CD14-positive monocyte (primary cell): ENCODE results near the gene RLF. TPM values are rescaled to one million over a fixed set of nuclear protein-coding genes. Genes with fewer than 3 reads are reported as not detected.

Experiments
- DNase-seq, 3 donors: peaks; one replicate each; pipeline ENCODE4 v3.0.0-alpha.2; 2011 to 2022
- H2AFZ ChIP-seq: 2 replicates; pipeline ENCODE4 v1.6.0; 2012; ENCODE audit warnings: mild to moderate bottlenecking, low read depth, low read length, inconsistent platforms; ENCODE audit not compliant: insufficient read depth, poor library complexity, severe bottlenecking
- H3K27ac ChIP-seq, 2 donors: 1 replicate in 1 of 2; 2 replicates in 1 of 2; pipeline ENCODE4 v1.5.1; 2012 to 2013; ENCODE audit warnings: low read length in 2 of 2, control low read depth in 1 of 2, inconsistent platforms in 1 of 2, low read depth in 1 of 2, mild to moderate bottlenecking in 1 of 2
- H3K27me3 ChIP-seq, 2 donors: one replicate each; pipeline versions ENCODE4 v1.6.0 to v1.6.1; 2011 to 2013; ENCODE audit warnings: low read length in 2 of 2; ENCODE audit not compliant: control insufficient read depth in 2 of 2, insufficient read depth in 2 of 2
- H3K36me3 ChIP-seq, 2 donors: replicated peaks in 1 of 2; 1 replicate in 1 of 2; 2 replicates in 1 of 2; pipeline versions ENCODE4 v1.5.1 to v1.6.1; 2012 to 2013; ENCODE audit warnings: low read length in 2 of 2, control low read depth in 1 of 2, inconsistent platforms in 1 of 2, mild to moderate bottlenecking in 1 of 2; ENCODE audit not compliant: insufficient read depth in 2 of 2, control insufficient read depth in 1 of 2
- H3K4me1 ChIP-seq, 2 donors: 1 replicate in 1 of 2; 2 replicates in 1 of 2; pipeline versions ENCODE4 v1.5.1 to v1.6.1; 2012 to 2013; ENCODE audit warnings: low read length in 2 of 2, control low read depth in 1 of 2, inconsistent platforms in 1 of 2, mild to moderate bottlenecking in 1 of 2, moderate library complexity in 1 of 2; ENCODE audit not compliant: insufficient read depth in 2 of 2, control insufficient read depth in 1 of 2
- H3K4me2 ChIP-seq: replicated peaks from 2 replicates; pipeline ENCODE3; 2012; ENCODE audit warnings: low read length, moderate library complexity, mild to moderate bottlenecking; ENCODE audit not compliant: poor library complexity, severe bottlenecking; ENCODE audit errors: extremely low read depth
- H3K4me3 ChIP-seq, 3 experiments: fragments of 200-600 bp in 1 of 3; sonication (generic) in 1 of 3; replicated peaks in 1 of 3; 1 replicate in 2 of 3; 2 replicates in 1 of 3; pipeline ENCODE4 v1.5.1; 2011 to 2013; ENCODE audit warnings: low read length in 3 of 3, mild to moderate bottlenecking in 3 of 3, control low read depth in 2 of 3, low read depth in 2 of 3, inconsistent platforms in 1 of 3, moderate library complexity in 1 of 3
- H3K79me2 ChIP-seq: 2 replicates; pipeline ENCODE4 v1.6.0; 2012; ENCODE audit warnings: mild to moderate bottlenecking, control low read depth, inconsistent platforms, low read length, moderate library complexity; ENCODE audit not compliant: insufficient read depth
- H3K9ac ChIP-seq: 2 replicates; pipeline ENCODE4 v1.6.0; 2017; ENCODE audit warnings: low read length, mild to moderate bottlenecking; ENCODE audit not compliant: insufficient read depth, poor library complexity, severe bottlenecking
- H3K9me3 ChIP-seq, 2 donors: replicated peaks in 1 of 2; 1 replicate in 1 of 2; 2 replicates in 1 of 2; pipeline versions ENCODE4 v1.5.1 to v1.6.1; 2012 to 2013; ENCODE audit warnings: low read length in 2 of 2, control low read depth in 1 of 2; ENCODE audit not compliant: control insufficient read depth in 1 of 2, insufficient read depth in 1 of 2
- H4K20me1 ChIP-seq: 2 replicates; pipeline ENCODE4 v1.6.0; 2012; ENCODE audit warnings: mild to moderate bottlenecking, low read length, control low read depth, moderate library complexity; ENCODE audit not compliant: insufficient read depth
- H3K27ac Mint-ChIP-seq, 7 donors: one replicate each; pipeline ENCODE4 v1.8.0; 2020; ENCODE audit warnings: mild to moderate bottlenecking in 7 of 7, mixed read lengths in 7 of 7, moderate library complexity in 6 of 7, inconsistent platforms in 2 of 7
- H3K27me3 Mint-ChIP-seq, 3 donors: one replicate each; pipeline ENCODE4 v1.8.0; 2021 to 2022; ENCODE audit warnings: low read depth in 3 of 3, mild to moderate bottlenecking in 3 of 3, mixed read lengths in 3 of 3, moderate library complexity in 3 of 3, inconsistent platforms in 1 of 3
- H3K36me3 Mint-ChIP-seq, 2 donors: one replicate each; pipeline ENCODE4 v1.8.0; 2020; ENCODE audit warnings: mixed read lengths in 2 of 2, inconsistent platforms in 1 of 2, mild to moderate bottlenecking in 1 of 2
- H3K4me1 Mint-ChIP-seq: one replicate; pipeline ENCODE4 v1.8.0; 2020; ENCODE audit warnings: mild to moderate bottlenecking, mixed read lengths
- H3K4me3 Mint-ChIP-seq, 2 donors: one replicate each; pipeline ENCODE4 v1.8.0; 2020; ENCODE audit warnings: mild to moderate bottlenecking in 2 of 2, mixed read lengths in 2 of 2, moderate library complexity in 1 of 2
- H3K9me3 Mint-ChIP-seq, 7 donors: one replicate each; pipeline ENCODE4 v1.8.0; 2020 to 2022; ENCODE audit warnings: mixed read lengths in 7 of 7, mild to moderate bottlenecking in 6 of 7, moderate library complexity in 6 of 7, inconsistent platforms in 2 of 7
- WGBS: methylation state at CpG from one replicate; pipeline ENCODE4 v1.1.5; 2013; ENCODE audit warnings: missing lambda C conversion rate; ENCODE audit not compliant: insufficient coverage; 5-methylcytosine and 5-hydroxymethylcytosine counted together
- intact Hi-C, 2 donors: fragments of 100-400 bp; cut with micrococcal nuclease; formaldehyde crosslinking; loops; one replicate each; pipeline versions ENCODE4 v1.15.0 to v1.15.1; 2023
- polyA plus RNA-seq, 3 donors: library from polyadenylated mRNA; depleted of rRNA in 1 of 3; unstranded in 2 of 3; stranded (reverse) in 1 of 3; fragments of 300-500 nt in 2 of 3; fragments of >200 nt in 1 of 3; fragmentation: Illumina TruSeq in 2 of 3; gene quantifications; 1 replicate in 2 of 3; 2 replicates in 1 of 3; pipeline ENCODE4 v1.2.3, GENCODE V29; 2012 to 2021
- TF ChIP-seq, protein P1 (sequence below): fragments of 200-600 bp; IDR thresholded peaks from one replicate; pipeline ENCODE4 v1.8.0; 2022; ENCODE audit warnings: antibody characterized with exemption, mild to moderate bottlenecking

RLF gene
- polyA plus RNA-seq, 3 donors: 3.0 to 9.2 (median 6.2) TPM

DNA sequence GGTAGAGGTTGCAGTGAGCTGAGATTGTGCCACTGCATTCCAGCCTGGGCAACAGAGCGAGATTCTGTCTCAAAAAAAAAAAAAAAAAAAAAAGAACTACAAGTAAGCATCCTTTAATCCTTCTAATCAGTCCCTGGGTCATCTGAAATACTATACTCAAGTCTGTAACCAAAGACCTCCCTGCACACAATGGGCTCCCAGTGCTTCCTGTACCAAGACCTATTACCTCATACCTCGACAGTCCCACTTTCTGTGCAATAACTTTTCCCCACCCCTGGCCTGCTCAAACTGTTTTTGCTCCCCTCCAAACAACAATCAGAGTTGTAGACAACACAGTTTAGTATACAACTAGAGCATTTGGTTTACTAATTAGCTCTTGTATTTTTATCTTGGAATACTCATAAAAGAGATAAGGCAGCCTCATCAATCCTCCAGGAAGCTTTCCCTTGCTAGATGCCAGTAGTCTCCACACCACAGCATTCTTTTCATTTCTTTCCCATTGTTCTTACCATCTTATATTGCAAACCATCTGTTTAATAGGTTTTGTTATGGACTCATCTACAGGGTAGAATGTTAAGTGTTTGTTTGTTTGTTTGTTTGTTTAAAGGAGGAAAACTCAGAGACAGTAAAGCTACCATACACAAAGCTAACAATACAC, 19.2 kb upstream of the RLF start:
- intact Hi-C loops: loop anchor here in 1 of 2 donors (5.0 to 10.0 kb wide), 3 partner anchors 195 to 293 kb away; no protein-coding TSS in a partner anchor
- no peak overlapping the region for H3K27ac ChIP-seq
- Mint-ChIP-seq H3K4me1 (peaks cover 16% of the 10 kb centered on the region), H3K27me3 (peaks cover 3 to 9% (median 3%) of the 10 kb centered on the region in 3 donors), H3K9me3 (peaks cover 0 to 2% (median 0%) of the 10 kb centered on the region in 7 donors), H3K4me3 (no peak overlapping the region), H3K27ac (no peak overlapping the region), H3K36me3 (no peaks in the 10 kb centered on the region)
- no peak overlapping the region for H3K4me2 ChIP-seq
- TF ChIP-seq, protein P1, sequence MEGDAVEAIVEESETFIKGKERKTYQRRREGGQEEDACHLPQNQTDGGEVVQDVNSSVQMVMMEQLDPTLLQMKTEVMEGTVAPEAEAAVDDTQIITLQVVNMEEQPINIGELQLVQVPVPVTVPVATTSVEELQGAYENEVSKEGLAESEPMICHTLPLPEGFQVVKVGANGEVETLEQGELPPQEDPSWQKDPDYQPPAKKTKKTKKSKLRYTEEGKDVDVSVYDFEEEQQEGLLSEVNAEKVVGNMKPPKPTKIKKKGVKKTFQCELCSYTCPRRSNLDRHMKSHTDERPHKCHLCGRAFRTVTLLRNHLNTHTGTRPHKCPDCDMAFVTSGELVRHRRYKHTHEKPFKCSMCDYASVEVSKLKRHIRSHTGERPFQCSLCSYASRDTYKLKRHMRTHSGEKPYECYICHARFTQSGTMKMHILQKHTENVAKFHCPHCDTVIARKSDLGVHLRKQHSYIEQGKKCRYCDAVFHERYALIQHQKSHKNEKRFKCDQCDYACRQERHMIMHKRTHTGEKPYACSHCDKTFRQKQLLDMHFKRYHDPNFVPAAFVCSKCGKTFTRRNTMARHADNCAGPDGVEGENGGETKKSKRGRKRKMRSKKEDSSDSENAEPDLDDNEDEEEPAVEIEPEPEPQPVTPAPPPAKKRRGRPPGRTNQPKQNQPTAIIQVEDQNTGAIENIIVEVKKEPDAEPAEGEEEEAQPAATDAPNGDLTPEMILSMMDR: no peak
- H3K79me2 ChIP-seq: no peaks in the 10 kb centered on the region
- no peak overlapping the region for H3K4me3 ChIP-seq
- DNase-seq: no peak
- peaks cover 3 to 8% of the 10 kb centered on the region in 2 donors for H3K4me1 ChIP-seq
- H3K9ac ChIP-seq: no peak overlapping the region
- no peaks in the 10 kb centered on the region for H3K36me3 ChIP-seq
- no peaks in the 10 kb centered on the region for H4K20me1 ChIP-seq
- H3K27me3 ChIP-seq: peaks cover 2 to 6% of the 10 kb centered on the region in 2 donors
- H3K9me3 ChIP-seq: no peaks in the 10 kb centered on the region
- 0% methylated on average over 1 of the region's 2 CpGs for WGBS
- peak overlapping the region; percentile 24 for H2AFZ ChIP-seq

DNA sequence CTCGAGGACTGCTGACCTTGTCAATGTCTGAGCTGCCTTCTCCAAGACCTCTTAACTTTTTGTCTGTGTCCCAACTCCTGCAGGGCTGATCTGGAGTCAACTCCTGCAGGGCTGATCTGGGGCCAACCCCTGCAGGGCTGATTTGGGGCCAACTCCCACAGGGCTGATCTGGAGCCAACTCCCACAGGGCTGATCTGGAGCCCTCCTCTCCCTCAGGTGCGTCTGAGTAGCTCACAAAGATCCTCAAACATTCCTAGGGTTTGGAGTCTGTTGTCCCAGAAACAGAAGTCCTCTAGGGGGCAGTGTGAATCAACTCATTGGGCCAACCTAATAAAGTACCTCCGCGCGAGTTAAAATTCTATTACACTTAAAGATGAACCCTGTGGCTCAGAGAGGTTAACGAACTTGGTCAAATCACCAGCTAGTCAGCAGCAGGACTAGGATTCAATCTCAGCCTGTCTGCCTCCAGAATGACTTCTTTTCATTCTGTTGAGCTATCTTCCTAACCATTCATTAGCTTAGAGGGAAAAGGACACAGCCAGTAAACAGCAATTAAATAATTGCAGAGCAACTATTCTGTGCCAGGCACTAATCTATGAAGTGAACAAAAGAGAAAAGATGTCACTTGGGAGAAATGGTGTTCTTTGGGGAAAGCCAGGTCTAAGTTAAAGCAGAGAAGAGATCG, 17.2 kb upstream of the RLF start:
- Histone ChIP-seq H3K4me1 (peaks cover 3 to 8% of the 10 kb centered on the region in 2 donors), H2AFZ (peak overlapping the region; percentile 25)
- intact Hi-C loops: loop anchor here in 1 of 2 donors (5.0 to 10.0 kb wide), 3 partner anchors 193 to 291 kb away; no protein-coding TSS in a partner anchor

More for the DNA sequence above, 17.2 kb upstream of the RLF start:
- no peak overlapping the region for H3K4me2 ChIP-seq
- Mint-ChIP-seq H3K9me3 (peaks cover 0 to 2% (median 0%) of the 10 kb centered on the region in 7 donors), H3K27ac (peak overlapping the region in 1 of 7 donors; percentile 64), H3K36me3 (no peaks in the 10 kb centered on the region), H3K4me3 (no peak overlapping the region), H3K27me3 (peaks cover 4 to 11% (median 7%) of the 10 kb centered on the region in 3 donors), H3K4me1 (peaks cover 16% of the 10 kb centered on the region)
- no peaks in the 10 kb centered on the region for H3K36me3 ChIP-seq
- no peaks in the 10 kb centered on the region for H4K20me1 ChIP-seq
- 0% methylated on average over 5 of the region's 7 CpGs for WGBS
- no peak overlapping the region for H3K4me3 ChIP-seq
- TF ChIP-seq, protein P1: peak; percentile 78
- H3K9ac ChIP-seq: no peak overlapping the region
- H3K79me2 ChIP-seq: no peaks in the 10 kb centered on the region
- no peaks in the 10 kb centered on the region for H3K9me3 ChIP-seq
- DNase-seq: peak; percentile 50 to 73 (median 69)
- H3K27me3 ChIP-seq: peaks cover 3 to 6% of the 10 kb centered on the region in 2 donors
- H3K27ac ChIP-seq: no peak overlapping the region
